OCI-LY1 (cell line): ENCODE measurements around the gene BOD1.

Source experiments
- H2AFZ ChIP-seq: fragments of 200-600 bp; sonication (generic), shearing (Covaris generic); 2 replicates; pipeline ENCODE4 v1.6.0; 2014; ENCODE audit warnings: antibody characterized with exemption, mild to moderate bottlenecking, low read length
- H3F3A ChIP-seq: fragments of 200-600 bp; sonication (generic), shearing (Covaris generic); 2 replicates; pipeline ENCODE4 v1.6.0; 2014; ENCODE audit warnings: mild to moderate bottlenecking, antibody characterized with exemption, low read length, moderate library complexity; ENCODE audit not compliant: insufficient read depth
- H3K27ac ChIP-seq: fragments of 200-600 bp; sonication (generic); 2 replicates; pipeline ENCODE4 v1.5.1; 2014; ENCODE audit warnings: low read length, mixed run types, mild to moderate bottlenecking, low read depth; ENCODE audit not compliant: poor library complexity, severe bottlenecking
- H3K27me3 ChIP-seq: fragments of 200-600 bp; sonication (generic); 2 replicates; pipeline ENCODE4 v1.6.0; 2014; ENCODE audit warnings: antibody characterized with exemption, mild to moderate bottlenecking, low read length, moderate library complexity; ENCODE audit not compliant: insufficient read depth
- H3K36me3 ChIP-seq: fragments of 200-600 bp; sonication (generic); 2 replicates; pipeline ENCODE4 v1.6.1; 2014; ENCODE audit warnings: mild to moderate bottlenecking, antibody characterized with exemption, low read length, moderate library complexity, mixed read lengths; ENCODE audit not compliant: insufficient read depth
- H3K4me1 ChIP-seq: fragments of 200-600 bp; sonication (generic); 2 replicates; pipeline ENCODE4 v1.5.1; 2014; ENCODE audit warnings: mild to moderate bottlenecking, low read length, moderate library complexity; ENCODE audit not compliant: insufficient read depth, severe bottlenecking
- H3K4me2 ChIP-seq: fragments of 200-600 bp; sonication (generic), shearing (Covaris generic); 2 replicates; pipeline ENCODE4 v1.6.1; 2014; ENCODE audit warnings: low read length
- H3K4me3 ChIP-seq: fragments of 200-600 bp; sonication (generic); 2 replicates; pipeline ENCODE4 v1.5.1; 2014; ENCODE audit warnings: low read length, low read depth, mild to moderate bottlenecking, mixed read lengths; ENCODE audit not compliant: poor library complexity, severe bottlenecking
- H3K79me2 ChIP-seq: fragments of 200-600 bp; shearing (Covaris generic); 2 replicates; pipeline ENCODE4 v1.6.1; 2016; ENCODE audit warnings: mixed run types, low read length, mixed read lengths; ENCODE audit not compliant: insufficient read depth
- H3K9ac ChIP-seq: fragments of 200-600 bp; sonication (generic), shearing (Covaris generic); 2 replicates; pipeline ENCODE4 v1.6.1; 2014; ENCODE audit warnings: mild to moderate bottlenecking, low read length, mixed read lengths
- H3K9me2 ChIP-seq: fragments of 200-600 bp; sonication (generic), shearing (Covaris generic); 2 replicates; pipeline ENCODE4 v1.6.1; 2014; ENCODE audit warnings: low read depth, mild to moderate bottlenecking, low read length, mixed read lengths
- H3K9me3 ChIP-seq: fragments of 200-600 bp; shearing (Covaris generic); 2 replicates; pipeline ENCODE4 v1.6.1; 2014; ENCODE audit warnings: low read length, mixed read lengths
- H4K20me1 ChIP-seq: fragments of 200-600 bp; sonication (generic), shearing (Covaris generic); 2 replicates; pipeline ENCODE4 v1.6.0; 2016; ENCODE audit warnings: mild to moderate bottlenecking, low read length; ENCODE audit not compliant: insufficient read depth
- EZH2 ChIP-seq: fragments of 200-600 bp; sonication (generic), shearing (Covaris generic); IDR thresholded peaks from 2 replicates; pipeline ENCODE4 v1.8.0; 2017; ENCODE audit warnings: borderline replicate concordance, mixed run types, mild to moderate bottlenecking, antibody characterized with exemption, low read length, moderate library complexity, mixed read lengths
- TF ChIP-seq, protein P1 (sequence below): fragments of 200-600 bp; sonication (generic), shearing (Covaris generic); IDR thresholded peaks from 2 replicates; pipeline ENCODE4 v1.5.1; 2017; ENCODE audit warnings: mild to moderate bottlenecking, antibody characterized with exemption, low read length, moderate library complexity, mixed read lengths

The BOD1 gene

DNA sequence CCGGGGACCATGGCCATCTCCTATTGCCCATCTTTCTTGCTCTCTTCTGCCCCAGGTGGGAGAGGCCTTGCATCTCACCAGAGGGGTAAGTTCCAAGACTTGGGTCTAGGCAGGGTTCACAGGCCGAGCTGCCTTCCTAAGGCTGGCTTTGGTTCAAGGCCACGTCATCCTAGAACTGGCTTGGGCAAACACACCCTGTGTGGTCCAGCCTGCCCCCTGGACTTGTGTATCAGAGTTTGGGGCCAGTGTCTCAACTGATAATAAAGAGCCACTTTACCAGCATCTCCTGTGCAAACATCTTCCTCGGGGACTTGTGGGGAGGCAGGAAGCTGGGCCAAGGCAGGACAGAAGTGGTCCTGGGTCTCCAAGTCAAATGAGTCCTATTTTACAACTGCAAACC, 17.8 kb downstream of the BOD1 start:
- H3K4me3 ChIP-seq = no peak overlapping the region
- no peaks in the 10 kb centered on the region for H3K27me3 ChIP-seq
- H3K27ac ChIP-seq = no peak overlapping the region
- no peaks in the 10 kb centered on the region for H3K4me1 ChIP-seq
- H3K9me3 ChIP-seq = peaks cover 7% of the 10 kb centered on the region; the same call in 1 of the 2 replicates
- H2AFZ ChIP-seq = no peak overlapping the region
- H3K9me2 ChIP-seq = no peaks in the 10 kb centered on the region
- H3K4me2 ChIP-seq = no peak overlapping the region
- H3K36me3 ChIP-seq = no peaks in the 10 kb centered on the region
- H3K9ac ChIP-seq = no peak overlapping the region
- TF ChIP-seq, protein P1, sequence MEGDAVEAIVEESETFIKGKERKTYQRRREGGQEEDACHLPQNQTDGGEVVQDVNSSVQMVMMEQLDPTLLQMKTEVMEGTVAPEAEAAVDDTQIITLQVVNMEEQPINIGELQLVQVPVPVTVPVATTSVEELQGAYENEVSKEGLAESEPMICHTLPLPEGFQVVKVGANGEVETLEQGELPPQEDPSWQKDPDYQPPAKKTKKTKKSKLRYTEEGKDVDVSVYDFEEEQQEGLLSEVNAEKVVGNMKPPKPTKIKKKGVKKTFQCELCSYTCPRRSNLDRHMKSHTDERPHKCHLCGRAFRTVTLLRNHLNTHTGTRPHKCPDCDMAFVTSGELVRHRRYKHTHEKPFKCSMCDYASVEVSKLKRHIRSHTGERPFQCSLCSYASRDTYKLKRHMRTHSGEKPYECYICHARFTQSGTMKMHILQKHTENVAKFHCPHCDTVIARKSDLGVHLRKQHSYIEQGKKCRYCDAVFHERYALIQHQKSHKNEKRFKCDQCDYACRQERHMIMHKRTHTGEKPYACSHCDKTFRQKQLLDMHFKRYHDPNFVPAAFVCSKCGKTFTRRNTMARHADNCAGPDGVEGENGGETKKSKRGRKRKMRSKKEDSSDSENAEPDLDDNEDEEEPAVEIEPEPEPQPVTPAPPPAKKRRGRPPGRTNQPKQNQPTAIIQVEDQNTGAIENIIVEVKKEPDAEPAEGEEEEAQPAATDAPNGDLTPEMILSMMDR = no peak
- no peak for TF ChIP-seq EZH2
- no peaks in the 10 kb centered on the region for H3F3A ChIP-seq
- no peaks in the 10 kb centered on the region for H4K20me1 ChIP-seq
- H3K79me2 ChIP-seq = no peaks in the 10 kb centered on the region

DNA sequence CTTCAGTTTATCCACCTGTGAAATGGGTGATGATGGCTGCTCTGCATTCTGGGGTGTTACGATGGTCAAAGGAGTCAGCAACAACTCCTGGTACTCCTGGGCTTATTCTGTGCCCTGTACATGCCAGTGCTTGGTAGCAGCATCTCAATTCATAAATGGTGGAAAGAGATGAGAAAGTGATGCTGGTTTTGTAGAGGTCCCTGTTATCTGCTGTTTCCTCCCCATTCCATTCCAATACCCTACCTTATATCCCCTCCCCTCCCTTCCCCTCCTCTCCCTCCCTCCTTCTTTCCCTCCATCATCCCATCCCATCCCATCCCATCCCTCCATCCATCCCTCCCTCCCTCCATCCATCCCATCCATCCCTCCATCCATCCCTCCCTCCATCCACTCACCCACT, 19.1 kb downstream of the BOD1 start:
- Histone ChIP-seq H3K36me3 (no peaks in the 10 kb centered on the region), H3K4me1 (no peaks in the 10 kb centered on the region), H3K9me3 (peaks cover 16% of the 10 kb centered on the region), H3K27me3 (no peaks in the 10 kb centered on the region), H2AFZ (no peak overlapping the region), H3K79me2 (no peaks in the 10 kb centered on the region), H3F3A (no peaks in the 10 kb centered on the region), H3K27ac (no peak overlapping the region), H3K9me2 (no peaks in the 10 kb centered on the region), H3K4me3 (no peak overlapping the region), H3K4me2 (no peak overlapping the region), H4K20me1 (no peaks in the 10 kb centered on the region), H3K9ac (no peak overlapping the region)
- TF ChIP-seq, protein P1 = no peak
- no peak for TF ChIP-seq EZH2

DNA sequence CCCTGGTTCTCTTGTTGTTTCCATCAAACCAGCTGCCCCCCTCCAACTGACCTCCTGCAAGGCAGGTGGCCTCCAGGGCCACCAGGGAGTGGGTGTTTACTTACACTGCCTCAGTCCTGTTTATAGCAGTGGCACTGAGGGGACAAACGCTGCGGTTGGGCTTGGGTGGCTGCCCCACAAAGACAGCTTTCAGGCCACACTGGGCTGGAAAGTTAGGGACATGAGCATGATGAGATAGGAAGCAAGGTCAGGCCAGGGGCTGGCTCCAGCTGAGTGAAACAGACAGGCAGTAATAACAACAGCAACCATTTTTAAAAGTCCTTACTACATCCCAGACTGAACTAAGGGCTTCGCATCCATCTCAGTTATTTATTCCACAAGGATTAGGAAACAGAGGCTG, 20.6 kb downstream of the BOD1 start:
- Histone ChIP-seq H3K27ac (no peak overlapping the region), H3K27me3 (no peaks in the 10 kb centered on the region)
- no peak for TF ChIP-seq EZH2
- TF ChIP-seq, protein P1 = no peak

More for the DNA sequence above, 20.6 kb downstream of the BOD1 start:
- Histone ChIP-seq H3K4me3 (no peak overlapping the region), H3K4me2 (no peak overlapping the region), H3K4me1 (no peaks in the 10 kb centered on the region), H3K9me2 (no peaks in the 10 kb centered on the region), H3F3A (no peaks in the 10 kb centered on the region), H3K9me3 (peaks cover 26% of the 10 kb centered on the region), H3K36me3 (no peaks in the 10 kb centered on the region), H2AFZ (no peak overlapping the region), H3K9ac (no peak overlapping the region), H4K20me1 (no peaks in the 10 kb centered on the region), H3K79me2 (no peaks in the 10 kb centered on the region)
